A549 (cell line): ENCODE results near the gene RPRD2. TPM values are rescaled to one million over a fixed set of nuclear protein-coding genes. Genes with fewer than 3 reads are reported as not detected.
A peak's percentile ranks its signal among the peaks of the same experiment; 100 is the strongest.

Experiments used
- ATAC-seq, 2 experiments: fragments of 200-7000 bp in 1 of 2; fragments of >200 bp in 1 of 2; cut with Nextera tagmentation in 1 of 2; cut with Tn5 transposase in 1 of 2; 3 replicates each; pipeline versions ENCODE4 v1.8.0 to v1.9.1; 2018 to 2020; ENCODE audit warnings: mild to moderate bottlenecking in 1 of 2, moderate library complexity in 1 of 2
- CTCF ChIA-PET: fragments of 300-600 bp; sonication (Branson Sonifier 250); formaldehyde crosslinking; extraction: SDS; loops from one replicate; lab custom pipeline; 2021; ENCODE audit warnings: antibody characterized with exemption, inconsistent platforms; lab: Yijun Ruan, JAX
- POLR2A ChIA-PET: fragments of 350-600 bp; formaldehyde crosslinking; extraction: SDS; loops from one replicate; lab custom pipeline; 2021; ENCODE audit warnings: antibody characterized with exemption, inconsistent platforms; lab: Yijun Ruan, JAX
- DNase-seq, 2 experiments: peaks; one replicate each; pipeline versions ENCODE4 v3.0.0 to v3.0.0-alpha.2; 2011 to 2016; ENCODE audit warnings: low read depth in 1 of 2, low spot score in 1 of 2
- FAIRE-seq: peaks from 2 replicates; lab custom pipeline; 2011; peaks lifted over from hg19 to GRCh38; lab: Jason Lieb, UNC
- H3K27ac ChIP-seq, 2 experiments: fragments of >200 bp; sonication (Bioruptor Twin); formaldehyde crosslinking; 3 replicates each; pipeline ENCODE4 v1.5.1; 2016 to 2017
- H3K4me1 ChIP-seq: fragments of >200 bp; sonication (Bioruptor Twin); formaldehyde crosslinking; 3 replicates; pipeline ENCODE4 v1.6.1; 2016
- H3K4me2 ChIP-seq: fragments of >200 bp; sonication (Bioruptor Twin); formaldehyde crosslinking; 3 replicates; pipeline ENCODE4 v1.6.1; 2016
- H3K4me3 ChIP-seq: fragments of >200 bp; sonication (Bioruptor Twin); formaldehyde crosslinking; 3 replicates; pipeline ENCODE4 v1.5.1; 2016
- H3K9me3 ChIP-seq: fragments of >200 bp; sonication (Bioruptor Twin); formaldehyde crosslinking; 3 replicates; pipeline ENCODE4 v1.6.1; 2016
- CEBPB ChIP-seq, 2 experiments: fragments of >200 bp in 1 of 2; sonication (Bioruptor Twin) in 1 of 2; formaldehyde crosslinking in 1 of 2; IDR thresholded peaks; 2 replicates each; pipeline ENCODE4 v1.6.1; 2012 to 2016
- CTCF ChIP-seq: fragments of >200 bp; sonication (Bioruptor Twin); formaldehyde crosslinking; IDR thresholded peaks from 3 replicates; pipeline ENCODE4 v1.5.1; 2016
- E2F6 ChIP-seq: IDR thresholded peaks from 2 replicates; pipeline ENCODE4 v1.6.1; 2012; ENCODE audit warnings: low read depth, borderline replicate concordance
- FOSB ChIP-seq: fragments of 250-450 bp; sonication (Bioruptor Pico); IDR thresholded peaks from 2 replicates; pipeline ENCODE4 v1.5.0; 2020; ENCODE audit warnings: mild to moderate bottlenecking, moderate library complexity
- FOSL2 ChIP-seq, 2 experiments: fragments of 450-650 bp in 1 of 2; fragments of >200 bp in 1 of 2; sonication (Bioruptor Twin) in 1 of 2; formaldehyde crosslinking; IDR thresholded peaks; 2 replicates each; pipeline versions ENCODE4 v1.5.0 to v1.6.1; 2016 to 2020; ENCODE audit warnings: mild to moderate bottlenecking in 1 of 2, moderate library complexity in 1 of 2
- HES2 ChIP-seq: fragments of >200 bp; sonication (Bioruptor Twin); formaldehyde crosslinking; IDR thresholded peaks from 2 replicates; pipeline ENCODE4 v1.6.1; 2016
- KDM1A ChIP-seq: fragments of 200-600 bp; sonication (generic); IDR thresholded peaks from 2 replicates; pipeline ENCODE4 v1.6.1; 2016; ENCODE audit warnings: low read depth, mild to moderate bottlenecking
- KDM5A ChIP-seq: fragments of 200-600 bp; sonication (generic); IDR thresholded peaks from 2 replicates; pipeline ENCODE4 v1.6.1; 2016; ENCODE audit warnings: antibody characterized with exemption, mild to moderate bottlenecking
- MAZ ChIP-seq: fragments of 150-350 bp; IDR thresholded peaks from 2 replicates; pipeline ENCODE4 v1.6.1; 2014; ENCODE audit warnings: antibody characterized with exemption, low read depth, low read length, borderline replicate concordance
- PBX3 ChIP-seq: IDR thresholded peaks from 2 replicates; pipeline ENCODE4 v1.6.1; 2012
- RCOR1 ChIP-seq: fragments of 150-350 bp; IDR thresholded peaks from 2 replicates; pipeline ENCODE4 v1.6.1; 2014; ENCODE audit warnings: antibody characterized with exemption, low read length, low read depth
- ZC3H11A ChIP-seq: fragments of 450-650 bp; IDR thresholded peaks from 2 replicates; pipeline ENCODE4 v1.6.1; 2014; ENCODE audit warnings: antibody characterized with exemption, mild to moderate bottlenecking
- ZFP36 ChIP-seq: fragments of 450-650 bp; IDR thresholded peaks from 2 replicates; pipeline ENCODE4 v1.6.1; 2014; ENCODE audit warnings: borderline replicate concordance; ENCODE audit not compliant: partially characterized antibody
- WGBS: methylation state at CpG from one replicate; pipeline ENCODE4 v1.1.6; 2017; ENCODE audit errors: missing lambda C conversion rate; 5-methylcytosine and 5-hydroxymethylcytosine counted together
- polyA plus RNA-seq, 4 experiments: library from polyadenylated mRNA; depleted of rRNA in 3 of 4; stranded (reverse); fragments of >200 nt; fragmentation: RNase III in 1 of 4; extraction: RNeasy Plus Mini Kit Qiagen cat#74134 plus additional on column Dnase treatment in 1 of 4; gene quantifications; 2 replicates in 3 of 4; 3 replicates in 1 of 4; pipeline ENCODE4 v1.2.3, GENCODE V29; 2011 to 2017

RPRD2 gene
- polyA plus RNA-seq, 2 of the 4 experiments (the other 2 are of a cell fraction) = 10.3 to 20.8 TPM

- Histone ChIP-seq H3K4me2 (peak overlapping the region; percentile 57), H3K4me1 (peaks cover 61% of the 10 kb centered on the region), H3K9me3 (no peaks in the 10 kb centered on the region), H3K27ac (peak overlapping the region in 1 of 2 experiments; percentile 8; a peak in 3 of 6 replicates), H3K4me3 (no peak overlapping the region)
- FAIRE-seq = no peak
- POLR2A ChIA-PET = interaction anchor here (1.1 kb wide), 1 partner anchor 46 kb away, joined by 3 read pairs; no protein-coding TSS in a partner anchor
- TF ChIP-seq CTCF (no peak), CEBPB (IDR thresholded peaks at IDR 0.05) (peak; percentile 48 to 58; a peak in 3 of 4 replicates), KDM1A (no peak), PBX3 (no peak)
- ATAC-seq = no peak
- no peak for DNase-seq
- CTCF ChIA-PET = interaction anchor here (0.7 kb wide), 1 partner anchor 9 kb away, joined by 3 read pairs; no protein-coding TSS in a partner anchor
- 81% methylated on average over 12 of the region's 12 CpGs for WGBS
Observed at GRCh38 chr1:150409504-150410362, 45.8 kb downstream of the RPRD2 start.

- 66% methylated on average over 6 of the region's 6 CpGs for WGBS
- peak in 1 of 2 experiments; percentile 14 for DNase-seq
- FAIRE-seq = no peak
- peak; percentile 43 to 54; a peak in 4 of 6 replicates for ATAC-seq
- H3K4me1 ChIP-seq = peaks cover 52% of the 10 kb centered on the region
- 0 out of 6 replicates have a peak overlapping the region, but pooled peaks of 1 of the 2 experiments have one; percentile 11 for H3K27ac ChIP-seq
- ChIA-PET POLR2A (no interaction called here), CTCF (no interaction called here)
- H3K4me3 ChIP-seq = no peak overlapping the region
- TF ChIP-seq HES2 (no peak), FOSL2 (IDR thresholded peaks at IDR 0.05) (no peak), FOSL2 (CRISPR knock-in tag; IDR thresholded peaks at IDR 0.05) (no peak), RCOR1 (no peak)
- H3K4me2 ChIP-seq = peak overlapping the region; percentile 57
- no peaks in the 10 kb centered on the region for H3K9me3 ChIP-seq
Observed at GRCh38 chr1:150410582-150411101, 46.7 kb downstream of the RPRD2 start.

- CTCF ChIA-PET = no interaction called here
- no peak overlapping the region for H3K4me3 ChIP-seq
- peaks cover 15% of the 10 kb centered on the region for H3K4me1 ChIP-seq
- no peaks in the 10 kb centered on the region for H3K9me3 ChIP-seq
- no peak overlapping the region for H3K27ac ChIP-seq
- no peak for TF ChIP-seq MAZ
- TF ChIP-seq FOSB (CRISPR knock-in tag) = no peak
- TF ChIP-seq FOSL2 (IDR thresholded peaks at IDR 0.05) = no peak
- no peak for TF ChIP-seq FOSL2 (CRISPR knock-in tag; IDR thresholded peaks at IDR 0.05)
- TF ChIP-seq KDM5A = no peak
- TF ChIP-seq ZC3H11A = no peak
- TF ChIP-seq KDM1A = no peak
- TF ChIP-seq ZFP36 = no peak
- no peak for TF ChIP-seq E2F6
- no peak for ATAC-seq
- H3K4me2 ChIP-seq = no peak overlapping the region
- POLR2A ChIA-PET = no interaction called here
- no peak for DNase-seq
- no peak for FAIRE-seq
- 90% methylated on average over 4 of the region's 4 CpGs for WGBS
Observed at GRCh38 chr1:150414592-150414991, 50.6 kb downstream of the RPRD2 start.
